Fibroblast of skin of scalp (primary cell): ENCODE data around the gene ALDH4A1.

Experiments used
- DNase-seq: peaks from one replicate; pipeline ENCODE4 v3.0.0-alpha.2; 2013

Gene ALDH4A1

GRCh38 chr1:18938707-18939070 is 36.3 kb upstream of the ALDH4A1 start:
- DNase-seq: no peak

DNA sequence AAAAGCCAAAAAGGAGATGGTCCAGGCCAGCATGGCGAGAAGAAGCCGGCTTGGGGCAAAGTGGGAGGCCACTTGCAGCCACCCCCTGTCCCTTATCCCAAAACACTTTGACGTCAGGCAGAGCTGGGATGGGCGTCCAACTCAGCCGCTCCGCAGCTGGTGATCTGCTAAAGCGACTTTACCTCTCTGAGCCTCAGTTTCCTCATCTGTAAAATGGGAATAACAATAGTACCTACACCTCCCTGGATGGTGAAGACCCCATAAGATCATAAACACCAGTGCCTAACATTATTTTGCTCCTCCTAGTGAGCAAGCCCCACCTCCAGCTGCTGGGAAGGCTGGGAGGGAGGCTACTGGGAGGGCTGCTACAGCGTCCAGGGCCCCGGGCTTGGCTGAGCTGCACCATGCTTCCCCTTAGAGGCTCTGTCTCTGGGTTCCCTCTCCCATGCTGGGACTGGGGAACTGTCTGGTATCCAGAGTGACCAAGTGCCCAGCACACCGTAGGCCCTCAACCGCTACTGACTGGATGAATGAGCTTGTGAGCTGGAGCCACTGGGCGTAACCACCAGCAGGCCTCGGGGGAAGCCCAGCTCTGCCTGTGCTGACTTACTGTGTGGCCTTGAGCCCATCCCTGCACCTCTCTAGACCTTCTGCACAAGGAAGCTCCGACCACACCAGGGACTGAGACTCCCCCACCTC is 35.8 kb upstream of the ALDH4A1 start:
- DNase-seq: no peak

- no peak for DNase-seq
These were observed 35.2 kb upstream of the ALDH4A1 start for GRCh38 chr1:18937539-18937938.

- no peak for DNase-seq
These were observed 34.6 kb upstream of the ALDH4A1 start for GRCh38 chr1:18936814-18937481.

GRCh38 chr1:18936471-18936813 is 34.1 kb upstream of the ALDH4A1 start:
- no peak for DNase-seq

GRCh38 chr1:18934205-18935000 is 32.0 kb upstream of the ALDH4A1 start:
- no peak for DNase-seq

DNA sequence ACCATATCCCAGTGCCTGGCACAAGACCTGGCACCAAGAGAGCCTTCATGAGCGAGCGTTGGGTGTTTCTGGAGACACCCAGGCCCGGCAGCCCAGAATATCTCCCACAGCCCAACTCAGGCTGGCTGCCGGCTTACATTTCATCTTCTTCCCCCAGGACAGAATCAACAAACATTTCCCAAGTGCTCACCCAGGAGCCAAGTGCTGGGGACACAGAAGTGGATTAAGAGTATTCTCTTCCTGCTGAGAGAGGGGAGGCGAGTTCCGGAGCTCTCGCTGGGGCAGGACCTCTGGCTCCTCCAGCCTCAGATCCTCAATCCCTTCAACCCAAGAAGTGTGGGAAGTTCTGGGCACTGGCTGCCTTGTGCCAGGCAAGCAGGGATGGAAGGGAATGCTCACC is 30.5 kb upstream of the ALDH4A1 start:
- DNase-seq: no peak

GRCh38 chr1:18932387-18932786 is 30.0 kb upstream of the ALDH4A1 start:
- DNase-seq: no peak

DNA sequence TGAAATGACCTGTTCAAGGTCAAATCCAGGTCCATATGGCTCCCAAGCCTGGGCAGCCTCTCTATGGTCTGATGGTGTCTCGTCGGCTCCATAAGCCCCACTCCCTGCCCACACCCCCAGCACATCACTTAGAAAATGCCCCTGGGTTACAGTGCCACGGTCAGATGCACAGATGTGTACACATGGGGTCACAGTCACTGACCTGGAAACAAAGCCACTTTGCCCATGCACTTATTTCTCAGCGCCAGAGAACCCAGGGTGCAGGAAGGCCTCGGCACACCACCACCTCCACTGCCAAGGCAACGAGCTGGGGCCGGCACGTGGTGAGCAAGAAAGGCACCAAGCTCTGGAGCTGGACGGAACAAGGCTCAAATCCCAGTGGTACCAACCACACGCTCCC is 29.4 kb upstream of the ALDH4A1 start:
- no peak for DNase-seq

DNA sequence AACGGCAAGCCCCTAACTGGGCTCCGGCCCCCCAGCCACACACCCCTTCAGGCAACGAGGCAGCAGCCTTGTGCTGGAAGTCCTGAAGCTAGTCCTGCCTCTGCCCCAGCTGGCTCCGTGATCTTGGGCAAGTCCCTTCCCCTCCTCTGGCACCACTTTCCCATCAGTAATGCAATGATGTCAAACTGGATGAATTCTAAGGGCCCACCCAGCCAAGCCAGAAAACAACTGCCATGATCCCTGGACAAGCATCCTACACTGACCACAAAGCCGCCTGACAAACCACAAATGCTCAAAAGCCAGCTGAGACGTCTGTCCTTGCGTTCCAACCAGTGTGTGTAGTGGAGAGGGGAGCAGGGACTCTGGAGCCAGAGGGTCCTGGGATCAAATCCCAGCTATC is 27.3 kb upstream of the ALDH4A1 start:
- peak; percentile 75 for DNase-seq

DNA sequence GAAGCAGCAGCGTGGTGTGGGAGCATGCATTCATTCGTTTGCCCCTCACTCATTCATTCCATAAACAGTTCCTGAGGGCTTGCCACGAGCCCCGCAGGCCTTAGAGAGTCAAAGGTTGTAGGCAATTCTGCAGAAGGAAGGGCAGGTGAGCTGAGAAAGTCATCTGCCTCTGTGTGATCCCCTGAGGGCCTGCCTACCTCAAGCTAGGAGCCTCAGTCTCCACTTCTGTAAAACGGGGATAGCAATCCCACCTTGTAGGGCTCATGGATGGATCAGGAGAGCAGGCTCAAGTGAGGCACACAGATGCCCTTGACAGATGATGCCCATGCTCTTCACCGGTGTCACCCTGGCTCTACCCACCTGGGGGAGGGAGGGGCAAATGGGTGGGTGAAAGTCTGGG is 26.6 kb upstream of the ALDH4A1 start:
- no peak for DNase-seq

- DNase-seq: no peak
These were observed 26.1 kb upstream of the ALDH4A1 start for GRCh38 chr1:18928406-18928805.

GRCh38 chr1:18927654-18928272 is 25.4 kb upstream of the ALDH4A1 start:
- DNase-seq: peak; percentile 32

DNA sequence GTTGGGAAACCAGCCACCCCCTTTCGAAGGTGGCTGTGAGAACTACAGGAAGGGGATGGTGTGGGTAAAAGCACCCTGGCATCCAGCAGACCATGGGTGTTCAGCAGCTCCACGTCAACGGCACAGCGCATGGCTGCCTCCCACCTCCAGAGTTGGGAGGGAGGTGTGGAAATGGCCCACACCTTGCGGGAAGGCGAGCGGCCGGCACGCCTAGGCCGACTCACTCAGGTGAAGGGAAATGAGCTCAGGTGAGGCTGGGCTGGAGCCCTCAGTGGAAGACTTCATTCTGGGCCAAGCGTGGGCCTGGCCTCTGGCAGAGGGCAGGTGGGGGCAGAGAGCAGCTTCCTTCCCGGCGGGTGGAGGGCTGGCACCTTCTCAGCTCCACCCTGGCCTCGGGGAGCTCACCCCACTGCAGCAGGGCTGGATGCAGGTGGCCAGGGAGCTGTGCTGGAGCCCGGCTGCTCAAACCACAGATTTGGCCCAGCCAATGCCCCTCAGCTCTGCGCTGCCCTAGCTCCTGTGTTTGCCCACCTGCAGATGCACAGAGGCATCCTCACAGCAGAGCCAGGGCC is 24.8 kb upstream of the ALDH4A1 start:
- no peak for DNase-seq

DNA sequence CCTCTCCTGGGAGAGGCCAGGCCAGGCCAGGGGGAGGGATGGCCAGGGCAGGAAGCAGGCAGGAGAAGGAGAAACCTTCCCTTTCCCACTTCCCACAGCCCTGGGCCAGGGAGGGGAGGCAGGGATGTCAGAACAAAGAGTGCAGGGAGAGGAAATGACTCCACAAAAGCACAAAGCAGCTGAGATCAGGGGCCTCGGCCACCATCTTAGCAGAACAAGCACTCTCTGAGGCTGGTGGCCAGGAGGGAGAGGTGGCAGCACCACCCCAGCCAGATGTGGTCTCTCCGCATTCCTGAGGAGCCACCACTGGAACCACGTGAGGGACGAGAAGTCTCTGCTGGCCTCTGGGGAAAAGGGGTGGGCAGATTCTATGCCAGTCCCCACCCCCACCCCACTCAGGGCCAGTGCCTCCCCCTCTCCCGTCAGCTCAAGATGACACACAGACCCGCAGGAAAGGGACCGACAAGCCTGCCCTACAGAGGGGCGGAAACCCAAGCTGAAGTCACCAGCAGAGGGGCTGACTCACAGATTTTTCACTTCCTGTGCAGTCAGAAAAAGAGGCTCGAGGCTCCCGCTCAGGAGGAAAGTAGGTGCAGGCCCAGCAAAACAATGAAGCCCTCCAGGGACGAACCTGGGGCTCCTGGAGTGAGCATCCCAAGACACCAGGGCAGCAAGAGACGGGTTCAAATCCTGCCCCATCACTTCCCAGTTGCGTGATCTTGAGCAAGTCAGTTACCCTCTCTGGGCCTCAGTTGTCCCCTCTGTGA is 24.1 kb upstream of the ALDH4A1 start:
- DNase-seq: peak; percentile 97

DNA sequence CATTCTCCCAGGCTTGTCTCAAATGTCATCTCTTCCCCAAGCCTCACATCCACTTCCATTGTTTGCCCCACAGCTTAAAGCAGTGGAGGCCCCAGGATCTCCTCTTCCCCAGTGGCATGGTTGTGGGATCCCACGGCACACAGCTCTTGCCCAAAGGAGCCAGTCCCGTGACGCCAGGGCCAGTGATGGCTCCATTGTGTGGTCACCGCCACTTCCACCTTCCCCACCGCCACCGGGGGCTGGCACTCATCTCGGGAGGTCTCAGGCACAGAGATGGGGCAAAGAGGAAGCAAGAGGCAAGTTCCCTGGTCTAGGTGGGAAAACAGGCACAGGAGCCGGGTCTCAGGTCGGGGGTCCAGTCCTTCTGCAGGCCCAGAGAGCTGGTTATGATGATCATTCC is 22.9 kb upstream of the ALDH4A1 start:
- DNase-seq: no peak

- peak; percentile 40 for DNase-seq
These were observed 21.9 kb upstream of the ALDH4A1 start for GRCh38 chr1:18924221-18924691.

DNA sequence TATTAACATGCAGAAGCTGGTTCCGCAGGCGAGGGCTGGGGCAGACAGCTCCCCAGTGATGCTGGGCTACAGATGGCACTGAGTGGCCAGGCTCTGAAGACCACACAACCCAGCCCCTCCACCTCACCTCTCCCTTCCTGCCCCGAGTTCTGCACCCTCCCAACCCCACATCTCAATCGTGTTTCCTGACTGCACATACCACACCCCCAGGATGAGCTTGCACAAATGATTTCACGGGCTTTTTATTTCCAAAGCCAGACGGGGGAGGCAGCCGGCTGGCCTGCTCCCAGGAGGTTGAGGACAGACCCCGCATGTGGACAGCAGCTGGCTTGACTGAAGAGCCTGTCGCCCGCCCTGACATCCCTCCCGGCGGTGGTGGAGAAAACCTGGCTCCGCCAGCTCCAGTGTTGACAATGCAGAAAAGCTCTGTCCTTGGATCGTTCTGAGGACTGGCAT is 21.4 kb upstream of the ALDH4A1 start:
- DNase-seq: peak; percentile 46

- DNase-seq: no peak
These were observed 20.7 kb upstream of the ALDH4A1 start for GRCh38 chr1:18922848-18923755.

DNA sequence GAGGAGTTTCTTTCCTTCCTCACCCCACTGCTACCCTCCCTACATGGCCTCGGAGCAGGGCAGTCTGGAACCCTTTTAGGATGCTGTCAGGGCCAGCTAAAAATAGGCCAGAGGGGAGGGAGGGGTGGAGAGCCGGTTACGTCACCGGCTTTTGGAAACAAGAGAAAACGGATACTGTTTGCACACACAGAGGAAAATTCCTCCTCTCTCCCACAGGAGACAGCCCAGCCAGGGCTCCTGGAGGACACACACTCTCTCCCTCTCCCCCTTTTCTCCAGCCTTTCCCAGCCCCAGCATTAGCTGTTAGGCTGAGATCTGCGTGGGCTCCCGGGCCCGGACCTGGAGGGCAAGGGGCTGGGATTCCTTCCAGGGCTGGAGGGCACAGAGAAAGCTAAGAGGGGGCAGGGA is 20.0 kb upstream of the ALDH4A1 start:
- DNase-seq: peak; percentile 92
